Muscle layer of colon (tissue), 2 donors: ENCODE data around the gene ARGFX.

Source experiments
- H3K27ac ChIP-seq: one replicate; pipeline ENCODE4 v1.7.0; 2013; ENCODE audit warnings: low read depth, mild to moderate bottlenecking, low read length, moderate library complexity
- H3K27me3 ChIP-seq, 2 donors: one replicate each; pipeline ENCODE4 v1.7.0; 2013; ENCODE audit warnings: low read length in 2 of 2, mild to moderate bottlenecking in 2 of 2; ENCODE audit not compliant: insufficient read depth in 2 of 2, control insufficient read depth in 1 of 2
- H3K36me3 ChIP-seq: one replicate; pipeline ENCODE4 v1.7.0; 2013; ENCODE audit warnings: mild to moderate bottlenecking, low read length; ENCODE audit not compliant: insufficient read depth
- H3K4me1 ChIP-seq: one replicate; pipeline ENCODE4 v1.7.0; 2013; ENCODE audit warnings: mild to moderate bottlenecking, low read length; ENCODE audit not compliant: insufficient read depth
- H3K4me3 ChIP-seq, 2 donors: one replicate each; pipeline ENCODE4 v1.7.0; 2013; ENCODE audit warnings: low read length in 2 of 2, low read depth in 1 of 2, mild to moderate bottlenecking in 1 of 2, moderate library complexity in 1 of 2
- H3K9ac ChIP-seq: one replicate; pipeline ENCODE4 v1.7.0; 2013; ENCODE audit warnings: low read length
- H3K9me3 ChIP-seq: one replicate; pipeline ENCODE4 v1.7.0; 2013; ENCODE audit warnings: mild to moderate bottlenecking, low read length
- donor health status: abdominal sarcoma.
- donor health status: Adenocarcinoma of cecum.

ARGFX gene

GRCh38 chr3:121601212-121601812, 33.6 kb downstream of the ARGFX start:
- H3K4me1 ChIP-seq = no peaks in the 10 kb centered on the region
- no peaks in the 10 kb centered on the region for H3K36me3 ChIP-seq
- H3K9ac ChIP-seq = no peak overlapping the region
- H3K27ac ChIP-seq = no peak overlapping the region
- H3K4me3 ChIP-seq = no peak overlapping the region
- H3K27me3 ChIP-seq = no peaks in the 10 kb centered on the region
- no peaks in the 10 kb centered on the region for H3K9me3 ChIP-seq

GRCh38 chr3:121604759-121605158, 37.0 kb downstream of the ARGFX start:
- Histone ChIP-seq H3K9me3 (no peaks in the 10 kb centered on the region), H3K9ac (no peak overlapping the region), H3K36me3 (no peaks in the 10 kb centered on the region), H3K4me1 (no peaks in the 10 kb centered on the region), H3K27me3 (no peaks in the 10 kb centered on the region), H3K4me3 (no peak overlapping the region), H3K27ac (no peak overlapping the region)

GRCh38 chr3:121606106-121606505, 38.4 kb downstream of the ARGFX start:
- no peaks in the 10 kb centered on the region for H3K9me3 ChIP-seq
- H3K9ac ChIP-seq = no peak overlapping the region
- H3K4me1 ChIP-seq = no peaks in the 10 kb centered on the region
- H3K4me3 ChIP-seq = no peak overlapping the region
- H3K27ac ChIP-seq = no peak overlapping the region
- no peaks in the 10 kb centered on the region for H3K36me3 ChIP-seq
- H3K27me3 ChIP-seq = no peaks in the 10 kb centered on the region
